ENCODE data around the gene NKIRAS1.

DNA sequence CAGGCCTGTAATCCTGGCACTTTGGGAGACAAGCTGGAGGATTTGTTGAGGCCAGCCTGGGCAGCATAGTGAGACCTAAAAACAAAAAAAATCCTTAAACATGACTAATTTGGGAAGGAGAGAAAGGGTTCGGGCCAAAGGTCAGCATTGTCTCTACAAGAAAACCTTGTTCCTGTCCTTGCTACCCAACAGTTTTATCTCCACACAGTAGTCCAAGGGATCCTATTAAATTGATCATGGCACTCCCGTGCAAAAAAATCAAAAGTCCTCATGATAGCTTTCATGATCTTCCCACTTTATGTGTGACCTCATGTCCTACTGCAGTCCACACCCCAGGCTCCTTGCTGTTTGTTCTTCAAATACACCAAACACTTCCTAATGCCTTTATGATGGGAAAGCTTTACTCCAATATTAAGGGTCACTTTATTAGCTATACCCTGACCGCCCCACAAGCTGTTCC lies 4.3 kb upstream of the NKIRAS1 start:
- no peak for TF ChIP-seq SUZ12 (IDR thresholded peaks at IDR 0.05; ENCODE audit: extremely low read depth, insufficient read depth, insufficient read length)
- no peak for TF ChIP-seq ZNF274 (IDR thresholded peaks at IDR 0.05; ENCODE audit: low read depth, low read length)
